ENCODE results near the gene NTM.

Gene NTM

DNA sequence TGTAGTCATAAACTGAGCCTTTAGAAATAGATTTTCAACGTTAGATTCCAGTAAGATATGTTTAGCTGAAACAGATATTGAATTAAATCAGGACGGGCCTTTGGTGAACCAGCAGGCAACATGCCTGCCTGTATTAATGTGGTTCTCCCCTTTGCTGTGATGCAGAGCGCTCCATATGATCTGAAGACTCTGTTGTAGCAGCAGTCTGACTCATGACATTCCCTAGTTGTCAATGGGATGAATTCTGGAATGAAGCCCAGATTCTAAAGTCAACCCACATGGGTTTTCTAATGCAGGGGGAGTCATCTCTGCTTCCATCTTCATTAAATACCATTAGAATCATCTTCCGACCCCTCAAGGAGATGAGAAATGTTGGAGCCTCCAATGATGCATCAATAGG, 864.5 kb downstream of the NTM start:
- TF ChIP-seq GABPA (IDR thresholded peaks at IDR 0.05; ENCODE audit: low read depth) (no peak), SPI1 (IDR thresholded peaks at IDR 0.05; ENCODE audit: borderline replicate concordance, low read depth) (no peak)
- DNase-seq (ENCODE audit: low read depth in 1 of 2, low spot score in 1 of 2) = no peak
- no peak overlapping the region for H3K4me3 ChIP-seq (replicated peaks; ENCODE audit: insufficient read depth, low read length)
- H3K27ac ChIP-seq (replicated peaks) = no peak overlapping the region
- H3K27me3 ChIP-seq (ENCODE audit: insufficient read depth, poor library complexity, severe bottlenecking) = no peaks in the 10 kb centered on the region

DNA sequence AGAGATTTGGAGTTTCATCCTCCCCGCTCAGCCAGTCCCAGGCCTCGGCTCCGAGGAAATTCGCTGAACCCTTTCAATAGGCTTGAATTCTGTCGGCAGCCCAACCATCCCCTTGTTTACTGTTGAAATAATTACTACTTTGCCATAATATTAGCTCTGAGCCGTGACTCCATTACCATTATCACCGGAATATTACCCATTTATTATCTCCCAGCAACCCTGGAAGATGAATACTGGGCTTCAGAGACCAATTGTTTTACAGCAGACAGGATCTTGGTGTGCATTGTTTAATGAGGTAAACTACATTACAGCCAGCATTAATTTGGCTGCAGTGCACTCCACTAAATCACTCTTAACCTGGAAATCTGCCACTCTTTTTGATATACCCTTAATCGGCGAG, 867.4 kb downstream of the NTM start:
- no peaks in the 10 kb centered on the region for H3K27me3 ChIP-seq (ENCODE audit: insufficient read depth, poor library complexity, severe bottlenecking)
- TF ChIP-seq, protein P1, sequence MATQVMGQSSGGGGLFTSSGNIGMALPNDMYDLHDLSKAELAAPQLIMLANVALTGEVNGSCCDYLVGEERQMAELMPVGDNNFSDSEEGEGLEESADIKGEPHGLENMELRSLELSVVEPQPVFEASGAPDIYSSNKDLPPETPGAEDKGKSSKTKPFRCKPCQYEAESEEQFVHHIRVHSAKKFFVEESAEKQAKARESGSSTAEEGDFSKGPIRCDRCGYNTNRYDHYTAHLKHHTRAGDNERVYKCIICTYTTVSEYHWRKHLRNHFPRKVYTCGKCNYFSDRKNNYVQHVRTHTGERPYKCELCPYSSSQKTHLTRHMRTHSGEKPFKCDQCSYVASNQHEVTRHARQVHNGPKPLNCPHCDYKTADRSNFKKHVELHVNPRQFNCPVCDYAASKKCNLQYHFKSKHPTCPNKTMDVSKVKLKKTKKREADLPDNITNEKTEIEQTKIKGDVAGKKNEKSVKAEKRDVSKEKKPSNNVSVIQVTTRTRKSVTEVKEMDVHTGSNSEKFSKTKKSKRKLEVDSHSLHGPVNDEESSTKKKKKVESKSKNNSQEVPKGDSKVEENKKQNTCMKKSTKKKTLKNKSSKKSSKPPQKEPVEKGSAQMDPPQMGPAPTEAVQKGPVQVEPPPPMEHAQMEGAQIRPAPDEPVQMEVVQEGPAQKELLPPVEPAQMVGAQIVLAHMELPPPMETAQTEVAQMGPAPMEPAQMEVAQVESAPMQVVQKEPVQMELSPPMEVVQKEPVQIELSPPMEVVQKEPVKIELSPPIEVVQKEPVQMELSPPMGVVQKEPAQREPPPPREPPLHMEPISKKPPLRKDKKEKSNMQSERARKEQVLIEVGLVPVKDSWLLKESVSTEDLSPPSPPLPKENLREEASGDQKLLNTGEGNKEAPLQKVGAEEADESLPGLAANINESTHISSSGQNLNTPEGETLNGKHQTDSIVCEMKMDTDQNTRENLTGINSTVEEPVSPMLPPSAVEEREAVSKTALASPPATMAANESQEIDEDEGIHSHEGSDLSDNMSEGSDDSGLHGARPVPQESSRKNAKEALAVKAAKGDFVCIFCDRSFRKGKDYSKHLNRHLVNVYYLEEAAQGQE (IDR thresholded peaks at IDR 0.05; ENCODE audit: insufficient replicate concordance, low read depth) = no peak
- no peak for DNase-seq (ENCODE audit: low read depth in 1 of 2, low spot score in 1 of 2)

DNA sequence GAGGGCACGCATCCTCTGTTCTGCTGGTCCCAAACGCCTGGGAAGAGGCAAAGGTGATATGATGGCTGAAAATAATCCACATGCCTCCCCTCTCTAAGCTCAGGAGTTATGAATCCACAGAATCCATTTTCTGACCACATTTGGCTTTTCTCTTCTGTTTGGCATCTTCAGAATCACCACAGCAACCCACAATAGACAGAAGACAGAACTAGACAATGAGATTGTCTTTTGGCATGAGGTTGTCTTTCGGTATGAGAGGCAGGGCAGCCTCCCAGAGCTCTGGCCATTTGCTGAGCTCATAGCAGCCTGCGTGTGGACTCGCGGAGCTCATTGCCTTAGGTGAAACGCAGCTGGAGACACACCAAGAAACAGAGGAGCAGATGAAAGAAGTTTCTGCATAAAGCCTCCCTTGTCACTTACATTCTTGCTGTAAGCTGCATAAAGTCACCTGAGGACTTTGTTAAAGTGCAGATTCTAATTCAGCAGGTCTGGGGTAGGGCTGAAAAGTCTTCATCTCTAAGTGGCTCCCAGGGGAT, 868.0 kb downstream of the NTM start:
- TF ChIP-seq, protein P2, sequence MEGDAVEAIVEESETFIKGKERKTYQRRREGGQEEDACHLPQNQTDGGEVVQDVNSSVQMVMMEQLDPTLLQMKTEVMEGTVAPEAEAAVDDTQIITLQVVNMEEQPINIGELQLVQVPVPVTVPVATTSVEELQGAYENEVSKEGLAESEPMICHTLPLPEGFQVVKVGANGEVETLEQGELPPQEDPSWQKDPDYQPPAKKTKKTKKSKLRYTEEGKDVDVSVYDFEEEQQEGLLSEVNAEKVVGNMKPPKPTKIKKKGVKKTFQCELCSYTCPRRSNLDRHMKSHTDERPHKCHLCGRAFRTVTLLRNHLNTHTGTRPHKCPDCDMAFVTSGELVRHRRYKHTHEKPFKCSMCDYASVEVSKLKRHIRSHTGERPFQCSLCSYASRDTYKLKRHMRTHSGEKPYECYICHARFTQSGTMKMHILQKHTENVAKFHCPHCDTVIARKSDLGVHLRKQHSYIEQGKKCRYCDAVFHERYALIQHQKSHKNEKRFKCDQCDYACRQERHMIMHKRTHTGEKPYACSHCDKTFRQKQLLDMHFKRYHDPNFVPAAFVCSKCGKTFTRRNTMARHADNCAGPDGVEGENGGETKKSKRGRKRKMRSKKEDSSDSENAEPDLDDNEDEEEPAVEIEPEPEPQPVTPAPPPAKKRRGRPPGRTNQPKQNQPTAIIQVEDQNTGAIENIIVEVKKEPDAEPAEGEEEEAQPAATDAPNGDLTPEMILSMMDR (IDR thresholded peaks at IDR 0.05; ENCODE audit: insufficient read depth, low read length) = no peak
- TF ChIP-seq SPI1 (IDR thresholded peaks at IDR 0.05; ENCODE audit: borderline replicate concordance, low read depth) (no peak), POLR2AphosphoS5 (IDR thresholded peaks at IDR 0.05; ENCODE audit: low read depth) (no peak), GABPA (IDR thresholded peaks at IDR 0.05; ENCODE audit: low read depth) (no peak)
- TF ChIP-seq, protein P1 (IDR thresholded peaks at IDR 0.05; ENCODE audit: insufficient replicate concordance, low read depth) = no peak
- Histone ChIP-seq H3K4me3 (replicated peaks; ENCODE audit: insufficient read depth, low read length) (no peak overlapping the region), H3K27ac (replicated peaks) (no peak overlapping the region), H3K27me3 (ENCODE audit: insufficient read depth, poor library complexity, severe bottlenecking) (no peaks in the 10 kb centered on the region)
- no peak for DNase-seq (ENCODE audit: low read depth in 1 of 2, low spot score in 1 of 2)

More for the DNA sequence above, 867.4 kb downstream of the NTM start:
- Histone ChIP-seq H3K27ac (replicated peaks) (no peak overlapping the region), H3K4me3 (replicated peaks; ENCODE audit: insufficient read depth, low read length) (no peak overlapping the region)

DNA sequence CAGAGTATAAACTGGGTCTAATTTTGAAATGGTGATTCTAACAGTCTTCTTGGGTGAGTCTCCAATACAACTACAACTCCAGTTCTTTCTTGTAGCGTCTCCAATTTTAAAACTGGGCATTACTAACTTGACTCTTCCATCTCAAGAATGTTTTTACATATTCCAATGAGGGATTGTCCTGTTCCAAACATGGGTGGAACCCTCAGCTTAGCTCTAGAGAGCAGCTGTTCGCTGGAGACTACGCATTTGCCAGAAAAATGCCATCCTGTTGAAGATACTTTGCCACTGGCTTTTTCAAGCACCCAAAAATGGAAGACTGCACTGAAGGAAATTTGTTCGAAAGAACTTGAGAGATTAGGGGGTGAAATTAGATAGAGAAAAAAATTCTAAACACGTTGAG, 870.0 kb downstream of the NTM start:
- DNase-seq (ENCODE audit: low read depth in 1 of 2, low spot score in 1 of 2) = no peak
- Histone ChIP-seq H3K27ac (replicated peaks) (no peak overlapping the region), H3K4me3 (replicated peaks; ENCODE audit: insufficient read depth, low read length) (no peak overlapping the region), H3K27me3 (ENCODE audit: insufficient read depth, poor library complexity, severe bottlenecking) (no peaks in the 10 kb centered on the region)
- TF ChIP-seq SPI1 (IDR thresholded peaks at IDR 0.05; ENCODE audit: borderline replicate concordance, low read depth) = no peak
- TF ChIP-seq, protein P2 (IDR thresholded peaks at IDR 0.05; ENCODE audit: insufficient read depth, low read length) = no peak
- TF ChIP-seq POLR2AphosphoS5 (IDR thresholded peaks at IDR 0.05; ENCODE audit: low read depth) = no peak
- TF ChIP-seq, protein P1 (IDR thresholded peaks at IDR 0.05; ENCODE audit: insufficient replicate concordance, low read depth) = no peak
- TF ChIP-seq GABPA (IDR thresholded peaks at IDR 0.05; ENCODE audit: low read depth) = no peak
